KG1 (cell line): ENCODE measurements around the gene CXCL12.

Source experiments
- DNase-seq: peaks from one replicate; lab custom pipeline; 2025; lab: John Stamatoyannopoulos, UW

CXCL12 gene

GRCh38 chr10:44334091-44334490 lies 50.8 kb downstream of the CXCL12 start:
- no peak for DNase-seq

GRCh38 chr10:44333511-44333910 lies 51.4 kb downstream of the CXCL12 start:
- no peak for DNase-seq

- no peak for DNase-seq
Measured at GRCh38 chr10:44332465-44332864, 52.4 kb downstream of the CXCL12 start.

GRCh38 chr10:44330431-44330830 lies 54.5 kb downstream of the CXCL12 start:
- DNase-seq, result no peak

GRCh38 chr10:44327461-44327860 lies 57.4 kb downstream of the CXCL12 start:
- no peak for DNase-seq
